ENCODE data around the gene MEA1. TPM values are rescaled to one million over a fixed set of nuclear protein-coding genes. Genes with fewer than 3 reads are reported as not detected.

Gene MEA1
- total and polyA plus RNA-seq, 4 donors, result 10.7 to 50.3 (median 30.6) TPM

DNA sequence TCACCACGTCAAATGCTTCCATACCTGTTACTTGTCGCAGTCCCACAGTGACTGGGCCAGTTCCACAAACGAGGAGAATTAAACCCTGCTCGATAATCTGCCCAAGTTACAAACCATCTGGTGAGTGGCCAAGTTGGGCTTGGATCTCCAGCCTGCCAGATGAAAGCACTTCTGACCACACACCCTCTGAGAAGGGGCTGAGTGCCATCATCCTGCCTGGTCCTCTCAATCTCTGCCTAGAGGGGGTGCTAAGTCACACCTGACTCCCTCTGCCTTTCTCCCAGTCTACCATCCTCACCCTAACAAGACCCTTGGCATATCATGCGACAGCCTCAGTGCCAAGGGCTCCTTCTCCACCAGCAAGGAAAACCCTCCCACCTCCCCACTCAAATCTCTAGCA, 23.5 kb upstream of the MEA1 start (continued):
- TF ChIP-seq EGR1 (IDR thresholded peaks at IDR 0.05; ENCODE audit: low read depth in 2 of 2) (no peak), SP1 (IDR thresholded peaks at IDR 0.05) (no peak), RAD21 (IDR thresholded peaks at IDR 0.05) (no peak)

DNA sequence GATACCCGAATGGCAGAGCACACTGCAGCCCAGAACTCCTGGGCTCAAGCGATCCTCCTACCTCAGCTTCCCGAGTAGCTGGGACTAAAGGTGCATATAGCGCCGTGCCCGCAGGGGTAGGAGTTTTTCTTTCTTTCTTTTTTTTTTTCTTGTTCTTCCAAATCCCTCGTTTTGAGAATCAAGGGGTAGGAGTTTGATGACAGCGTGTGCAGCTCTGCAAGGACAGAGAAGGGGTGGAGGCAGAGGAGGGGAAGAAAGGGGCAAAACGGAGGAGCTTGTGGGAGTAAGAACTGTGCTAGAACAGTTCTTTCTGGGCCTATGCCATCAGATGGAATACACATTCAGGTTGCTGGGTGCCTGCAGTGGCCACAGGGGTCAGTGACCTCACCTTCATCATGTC, 23.0 kb upstream of the MEA1 start:
- Histone ChIP-seq H3K27me3 (ENCODE audit: control insufficient read depth in 4 of 4, insufficient read depth in 4 of 4, low read length in 3 of 4) (no peaks in the 10 kb centered on the region), H3K4me3 (ENCODE audit: low read depth in 1 of 3, low read length in 3 of 3) (no peak overlapping the region), H3K9ac (ENCODE audit: low read depth in 1 of 2, low read length in 2 of 2) (no peak overlapping the region), H3K36me3 (ENCODE audit: control insufficient read depth in 4 of 4, insufficient read depth in 3 of 4, low read depth in 1 of 4, low read length in 3 of 4) (peaks cover 0 to 52% (median 35%) of the 10 kb centered on the region in 4 donors), H3K9me3 (ENCODE audit: control insufficient read depth in 4 of 4, low read length in 3 of 4) (no peaks in the 10 kb centered on the region), H3K27ac (ENCODE audit: low read depth in 1 of 2, low read length in 2 of 2) (no peak overlapping the region), H3K4me1 (ENCODE audit: control insufficient read depth in 4 of 4, insufficient read depth in 4 of 4, low read length in 3 of 4) (peaks cover 2 to 12% (median 8%) of the 10 kb centered on the region in 4 donors)
- WGBS, result 92% methylated on average over 9 of the region's 9 CpGs
- DNase-seq (ENCODE audit: low spot score), result no peak
- TF ChIP-seq NR2F2 (IDR thresholded peaks at IDR 0.05) (no peak), YY1 (IDR thresholded peaks at IDR 0.05) (no peak), RAD21 (IDR thresholded peaks at IDR 0.05) (no peak), GABPA (IDR thresholded peaks at IDR 0.05 in 1 of 2, conservative IDR thresholded peaks at IDR 0.05 in 1 of 2) (no peak), FOXA1 (IDR thresholded peaks at IDR 0.05) (no peak), HNF4G (IDR thresholded peaks at IDR 0.05) (no peak), TAF1 (conservative IDR thresholded peaks at IDR 0.05) (no peak), EGR1 (IDR thresholded peaks at IDR 0.05; ENCODE audit: low read depth in 2 of 2) (no peak), HNF4A (conservative IDR thresholded peaks at IDR 0.05) (no peak)
- TF ChIP-seq, protein P1, sequence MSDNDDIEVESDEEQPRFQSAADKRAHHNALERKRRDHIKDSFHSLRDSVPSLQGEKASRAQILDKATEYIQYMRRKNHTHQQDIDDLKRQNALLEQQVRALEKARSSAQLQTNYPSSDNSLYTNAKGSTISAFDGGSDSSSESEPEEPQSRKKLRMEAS (IDR thresholded peaks at IDR 0.05), result no peak
- TF ChIP-seq, protein P2, sequence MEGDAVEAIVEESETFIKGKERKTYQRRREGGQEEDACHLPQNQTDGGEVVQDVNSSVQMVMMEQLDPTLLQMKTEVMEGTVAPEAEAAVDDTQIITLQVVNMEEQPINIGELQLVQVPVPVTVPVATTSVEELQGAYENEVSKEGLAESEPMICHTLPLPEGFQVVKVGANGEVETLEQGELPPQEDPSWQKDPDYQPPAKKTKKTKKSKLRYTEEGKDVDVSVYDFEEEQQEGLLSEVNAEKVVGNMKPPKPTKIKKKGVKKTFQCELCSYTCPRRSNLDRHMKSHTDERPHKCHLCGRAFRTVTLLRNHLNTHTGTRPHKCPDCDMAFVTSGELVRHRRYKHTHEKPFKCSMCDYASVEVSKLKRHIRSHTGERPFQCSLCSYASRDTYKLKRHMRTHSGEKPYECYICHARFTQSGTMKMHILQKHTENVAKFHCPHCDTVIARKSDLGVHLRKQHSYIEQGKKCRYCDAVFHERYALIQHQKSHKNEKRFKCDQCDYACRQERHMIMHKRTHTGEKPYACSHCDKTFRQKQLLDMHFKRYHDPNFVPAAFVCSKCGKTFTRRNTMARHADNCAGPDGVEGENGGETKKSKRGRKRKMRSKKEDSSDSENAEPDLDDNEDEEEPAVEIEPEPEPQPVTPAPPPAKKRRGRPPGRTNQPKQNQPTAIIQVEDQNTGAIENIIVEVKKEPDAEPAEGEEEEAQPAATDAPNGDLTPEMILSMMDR (IDR thresholded peaks at IDR 0.05; ENCODE audit: low read depth, low read length, missing input control), result no peak
- TF ChIP-seq, protein P3, sequence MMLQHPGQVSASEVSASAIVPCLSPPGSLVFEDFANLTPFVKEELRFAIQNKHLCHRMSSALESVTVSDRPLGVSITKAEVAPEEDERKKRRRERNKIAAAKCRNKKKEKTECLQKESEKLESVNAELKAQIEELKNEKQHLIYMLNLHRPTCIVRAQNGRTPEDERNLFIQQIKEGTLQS (IDR thresholded peaks at IDR 0.05), result no peak
- TF ChIP-seq, protein P4, sequence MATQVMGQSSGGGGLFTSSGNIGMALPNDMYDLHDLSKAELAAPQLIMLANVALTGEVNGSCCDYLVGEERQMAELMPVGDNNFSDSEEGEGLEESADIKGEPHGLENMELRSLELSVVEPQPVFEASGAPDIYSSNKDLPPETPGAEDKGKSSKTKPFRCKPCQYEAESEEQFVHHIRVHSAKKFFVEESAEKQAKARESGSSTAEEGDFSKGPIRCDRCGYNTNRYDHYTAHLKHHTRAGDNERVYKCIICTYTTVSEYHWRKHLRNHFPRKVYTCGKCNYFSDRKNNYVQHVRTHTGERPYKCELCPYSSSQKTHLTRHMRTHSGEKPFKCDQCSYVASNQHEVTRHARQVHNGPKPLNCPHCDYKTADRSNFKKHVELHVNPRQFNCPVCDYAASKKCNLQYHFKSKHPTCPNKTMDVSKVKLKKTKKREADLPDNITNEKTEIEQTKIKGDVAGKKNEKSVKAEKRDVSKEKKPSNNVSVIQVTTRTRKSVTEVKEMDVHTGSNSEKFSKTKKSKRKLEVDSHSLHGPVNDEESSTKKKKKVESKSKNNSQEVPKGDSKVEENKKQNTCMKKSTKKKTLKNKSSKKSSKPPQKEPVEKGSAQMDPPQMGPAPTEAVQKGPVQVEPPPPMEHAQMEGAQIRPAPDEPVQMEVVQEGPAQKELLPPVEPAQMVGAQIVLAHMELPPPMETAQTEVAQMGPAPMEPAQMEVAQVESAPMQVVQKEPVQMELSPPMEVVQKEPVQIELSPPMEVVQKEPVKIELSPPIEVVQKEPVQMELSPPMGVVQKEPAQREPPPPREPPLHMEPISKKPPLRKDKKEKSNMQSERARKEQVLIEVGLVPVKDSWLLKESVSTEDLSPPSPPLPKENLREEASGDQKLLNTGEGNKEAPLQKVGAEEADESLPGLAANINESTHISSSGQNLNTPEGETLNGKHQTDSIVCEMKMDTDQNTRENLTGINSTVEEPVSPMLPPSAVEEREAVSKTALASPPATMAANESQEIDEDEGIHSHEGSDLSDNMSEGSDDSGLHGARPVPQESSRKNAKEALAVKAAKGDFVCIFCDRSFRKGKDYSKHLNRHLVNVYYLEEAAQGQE (IDR thresholded peaks at IDR 0.05), result no peak

DNA sequence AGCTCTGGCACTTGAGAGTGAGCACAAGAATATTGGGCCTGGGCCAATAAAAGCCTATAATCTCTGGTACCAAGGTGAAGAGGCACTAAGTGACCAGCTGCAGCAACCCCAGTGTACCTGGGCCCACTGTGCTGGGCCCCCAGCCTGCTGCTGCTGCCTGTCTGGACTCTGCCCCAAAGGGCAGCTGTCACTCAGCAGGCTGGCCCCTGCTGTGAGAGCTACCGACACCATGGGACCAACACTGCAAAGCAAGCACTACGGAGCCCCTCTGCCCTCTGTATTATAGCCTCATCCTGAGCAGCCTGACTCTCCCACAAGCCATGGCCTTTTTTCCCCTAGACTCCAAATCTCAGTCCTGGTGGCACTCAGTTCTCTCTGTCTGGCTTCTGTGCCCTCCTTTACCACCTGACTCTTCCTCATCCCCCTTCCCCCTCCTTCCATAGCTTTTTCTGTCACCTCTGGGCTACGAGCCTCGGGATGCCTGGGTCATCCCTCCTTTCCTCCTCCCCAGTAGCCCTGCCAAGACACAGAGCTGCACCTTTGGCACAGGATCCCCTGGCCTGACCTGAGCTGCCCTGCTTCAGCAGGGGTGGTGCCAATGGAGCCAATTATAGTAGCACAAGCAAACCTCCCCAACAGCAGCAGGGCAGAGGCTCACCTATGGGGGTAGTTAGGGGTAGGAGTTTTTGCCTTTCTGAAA, 21.9 kb upstream of the MEA1 start:
- no peak overlapping the region for H3K27ac ChIP-seq (ENCODE audit: low read depth in 1 of 2, low read length in 2 of 2)
- H3K9me3 ChIP-seq (ENCODE audit: control insufficient read depth in 4 of 4, low read length in 3 of 4), result no peaks in the 10 kb centered on the region
- DNase-seq (ENCODE audit: low spot score), result no peak
- TF ChIP-seq FOXA1 (IDR thresholded peaks at IDR 0.05) (no peak), JUND (IDR thresholded peaks at IDR 0.05) (no peak), NR2F2 (IDR thresholded peaks at IDR 0.05) (no peak), RAD21 (IDR thresholded peaks at IDR 0.05) (no peak), YY1 (IDR thresholded peaks at IDR 0.05) (no peak), HNF4G (IDR thresholded peaks at IDR 0.05) (no peak), HNF4A (conservative IDR thresholded peaks at IDR 0.05) (no peak)
- TF ChIP-seq, protein P4 (IDR thresholded peaks at IDR 0.05), result no peak
- TF ChIP-seq, protein P1 (IDR thresholded peaks at IDR 0.05), result no peak
- TF ChIP-seq, protein P5, sequence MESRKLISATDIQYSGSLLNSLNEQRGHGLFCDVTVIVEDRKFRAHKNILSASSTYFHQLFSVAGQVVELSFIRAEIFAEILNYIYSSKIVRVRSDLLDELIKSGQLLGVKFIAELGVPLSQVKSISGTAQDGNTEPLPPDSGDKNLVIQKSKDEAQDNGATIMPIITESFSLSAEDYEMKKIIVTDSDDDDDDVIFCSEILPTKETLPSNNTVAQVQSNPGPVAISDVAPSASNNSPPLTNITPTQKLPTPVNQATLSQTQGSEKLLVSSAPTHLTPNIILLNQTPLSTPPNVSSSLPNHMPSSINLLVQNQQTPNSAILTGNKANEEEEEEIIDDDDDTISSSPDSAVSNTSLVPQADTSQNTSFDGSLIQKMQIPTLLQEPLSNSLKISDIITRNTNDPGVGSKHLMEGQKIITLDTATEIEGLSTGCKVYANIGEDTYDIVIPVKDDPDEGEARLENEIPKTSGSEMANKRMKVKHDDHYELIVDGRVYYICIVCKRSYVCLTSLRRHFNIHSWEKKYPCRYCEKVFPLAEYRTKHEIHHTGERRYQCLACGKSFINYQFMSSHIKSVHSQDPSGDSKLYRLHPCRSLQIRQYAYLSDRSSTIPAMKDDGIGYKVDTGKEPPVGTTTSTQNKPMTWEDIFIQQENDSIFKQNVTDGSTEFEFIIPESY (IDR thresholded peaks at IDR 0.05), result no peak
- TF ChIP-seq, protein P3 (IDR thresholded peaks at IDR 0.05), result no peak
- WGBS, result 39% methylated on average over 4 of the region's 4 CpGs
- no peak overlapping the region for H3K4me3 ChIP-seq (ENCODE audit: low read depth in 1 of 3, low read length in 3 of 3)
- H3K4me1 ChIP-seq (ENCODE audit: control insufficient read depth in 4 of 4, insufficient read depth in 4 of 4, low read length in 3 of 4), result peaks cover 2 to 12% (median 8%) of the 10 kb centered on the region in 4 donors
- H3K27me3 ChIP-seq (ENCODE audit: control insufficient read depth in 4 of 4, insufficient read depth in 4 of 4, low read length in 3 of 4), result no peaks in the 10 kb centered on the region
- H3K36me3 ChIP-seq (ENCODE audit: control insufficient read depth in 4 of 4, insufficient read depth in 3 of 4, low read depth in 1 of 4, low read length in 3 of 4), result peaks cover 0 to 51% (median 35%) of the 10 kb centered on the region in 4 donors
- no peak overlapping the region for H3K9ac ChIP-seq (ENCODE audit: low read depth in 1 of 2, low read length in 2 of 2)
